Hepatocyte (in vitro differentiated cells): ENCODE measurements around the gene CT45A10.
"Not testable (repeated sequence)": the region's sequence is repeated elsewhere in the genome, so short reads cannot be mapped to it uniquely, and the experiment has no call there.

Experiments
- CTCF ChIP-seq: fragments of 200-600 bp; sonication (generic); IDR thresholded peaks from 2 replicates; pipeline ENCODE4 v1.5.1; 2016; ENCODE audit warnings: antibody characterized with exemption, mild to moderate bottlenecking; ENCODE audit not compliant: poor library complexity
- EZH2 ChIP-seq: fragments of 200-600 bp; sonication (generic); IDR thresholded peaks from 2 replicates; pipeline ENCODE4 v1.6.1; 2016; ENCODE audit warnings: antibody characterized with exemption, mild to moderate bottlenecking, borderline replicate concordance
- EZH2phosphoT487 ChIP-seq: fragments of 200-600 bp; sonication (generic); IDR thresholded peaks from one replicate; pipeline ENCODE4 v1.6.1; 2018; ENCODE audit warnings: antibody characterized with exemption, mild to moderate bottlenecking, low read depth, moderate library complexity; ENCODE audit not compliant: unreplicated experiment, severe bottlenecking

DNA sequence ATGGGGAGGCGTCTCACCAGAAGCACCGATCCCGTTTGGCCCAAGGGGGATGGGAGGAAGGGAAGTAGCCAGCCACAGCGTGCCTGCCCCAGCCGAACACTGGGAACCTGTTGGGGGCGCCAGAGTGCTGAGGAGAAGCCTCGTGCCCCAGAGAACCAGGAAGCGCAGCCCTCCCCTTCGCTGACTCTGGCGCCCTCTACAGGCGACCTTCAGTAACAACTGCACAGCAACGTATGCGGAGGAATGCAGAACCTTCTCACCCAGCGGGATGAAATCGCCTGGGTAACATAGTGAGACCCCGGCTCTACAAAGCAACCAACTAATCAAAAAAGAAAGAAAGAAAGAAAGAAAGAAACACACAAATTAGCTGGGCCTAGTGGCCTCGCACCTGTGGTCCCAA, 38.8 kb downstream of the CT45A10 start, which contains the start of gene CT45A8:
- TF ChIP-seq CTCF, EZH2, EZH2phosphoT487: not testable (repeated sequence)
